ENCODE measurements around the gene HDDC3. TPM values are rescaled to one million over a fixed set of nuclear protein-coding genes. Genes with fewer than 3 reads are reported as not detected.
A peak's percentile ranks its signal among the peaks of the same experiment; 100 is the strongest.

The HDDC3 gene
- total RNA-seq, 6 experiments from 2014 or later, result 8.8 to 17.6 (median 11.5) TPM

DNA sequence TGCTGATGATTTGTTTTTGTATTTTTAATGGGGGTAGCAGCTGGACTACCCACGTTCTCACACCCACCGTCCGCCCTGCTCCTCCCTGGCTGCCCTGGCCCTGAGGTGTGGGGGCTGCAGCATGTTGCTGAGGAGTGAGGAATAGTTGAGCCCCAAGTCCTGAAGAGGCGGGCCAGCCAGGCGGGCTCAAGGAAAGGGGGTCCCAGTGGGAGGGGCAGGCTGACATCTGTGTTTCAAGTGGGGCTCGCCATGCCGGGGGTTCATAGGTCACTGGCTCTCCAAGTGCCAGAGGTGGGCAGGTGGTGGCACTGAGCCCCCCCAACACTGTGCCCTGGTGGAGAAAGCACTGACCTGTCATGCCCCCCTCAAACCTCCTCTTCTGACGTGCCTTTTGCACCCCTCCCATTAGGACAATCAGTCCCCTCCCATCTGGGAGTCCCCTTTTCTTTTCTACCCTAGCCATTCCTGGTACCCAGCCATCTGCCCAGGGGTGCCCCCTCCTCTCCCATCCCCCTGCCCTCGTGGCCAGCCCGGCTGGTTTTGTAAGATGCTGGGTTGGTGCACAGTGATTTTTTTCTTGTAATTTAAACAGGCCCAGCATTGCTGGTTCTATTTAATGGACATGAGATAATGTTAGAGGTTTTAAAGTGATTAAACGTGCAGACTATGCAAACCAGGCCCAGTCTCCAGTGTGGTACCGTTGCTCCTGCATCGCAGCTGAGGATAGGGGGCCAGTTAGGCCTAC lies 49.4 kb downstream of the HDDC3 start:
- H3K4me1 ChIP-seq, result peaks cover 0 to 56% (median 25%) of the 10 kb centered on the region in 4 donors
- DNase-seq (peak; percentile 16 to 59 (median 58)), ATAC-seq (no peak)
- H3K36me3 ChIP-seq, result peaks cover 5 to 44% (median 27%) of the 10 kb centered on the region in 4 donors
- no peak overlapping the region for H3K4me3 ChIP-seq
- intact Hi-C loops (cut with DNase I), result no loop called here
- 3% methylated on average over 6 of the region's 13 CpGs for WGBS (ENCODE audit: insufficient coverage, low coverage, low lambda C conversion rate, missing lambda C conversion rate)
- peak overlapping the region; percentile 90 to 99 (median 99) for H3K27ac ChIP-seq
- H3K27me3 ChIP-seq, result no peaks in the 10 kb centered on the region
- H3K9me3 ChIP-seq, result no peaks in the 10 kb centered on the region
- no peak for TF ChIP-seq POLR2A (IDR thresholded peaks at IDR 0.05)
- TF ChIP-seq, protein P1, sequence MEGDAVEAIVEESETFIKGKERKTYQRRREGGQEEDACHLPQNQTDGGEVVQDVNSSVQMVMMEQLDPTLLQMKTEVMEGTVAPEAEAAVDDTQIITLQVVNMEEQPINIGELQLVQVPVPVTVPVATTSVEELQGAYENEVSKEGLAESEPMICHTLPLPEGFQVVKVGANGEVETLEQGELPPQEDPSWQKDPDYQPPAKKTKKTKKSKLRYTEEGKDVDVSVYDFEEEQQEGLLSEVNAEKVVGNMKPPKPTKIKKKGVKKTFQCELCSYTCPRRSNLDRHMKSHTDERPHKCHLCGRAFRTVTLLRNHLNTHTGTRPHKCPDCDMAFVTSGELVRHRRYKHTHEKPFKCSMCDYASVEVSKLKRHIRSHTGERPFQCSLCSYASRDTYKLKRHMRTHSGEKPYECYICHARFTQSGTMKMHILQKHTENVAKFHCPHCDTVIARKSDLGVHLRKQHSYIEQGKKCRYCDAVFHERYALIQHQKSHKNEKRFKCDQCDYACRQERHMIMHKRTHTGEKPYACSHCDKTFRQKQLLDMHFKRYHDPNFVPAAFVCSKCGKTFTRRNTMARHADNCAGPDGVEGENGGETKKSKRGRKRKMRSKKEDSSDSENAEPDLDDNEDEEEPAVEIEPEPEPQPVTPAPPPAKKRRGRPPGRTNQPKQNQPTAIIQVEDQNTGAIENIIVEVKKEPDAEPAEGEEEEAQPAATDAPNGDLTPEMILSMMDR (IDR thresholded peaks at IDR 0.05), result no peak

DNA sequence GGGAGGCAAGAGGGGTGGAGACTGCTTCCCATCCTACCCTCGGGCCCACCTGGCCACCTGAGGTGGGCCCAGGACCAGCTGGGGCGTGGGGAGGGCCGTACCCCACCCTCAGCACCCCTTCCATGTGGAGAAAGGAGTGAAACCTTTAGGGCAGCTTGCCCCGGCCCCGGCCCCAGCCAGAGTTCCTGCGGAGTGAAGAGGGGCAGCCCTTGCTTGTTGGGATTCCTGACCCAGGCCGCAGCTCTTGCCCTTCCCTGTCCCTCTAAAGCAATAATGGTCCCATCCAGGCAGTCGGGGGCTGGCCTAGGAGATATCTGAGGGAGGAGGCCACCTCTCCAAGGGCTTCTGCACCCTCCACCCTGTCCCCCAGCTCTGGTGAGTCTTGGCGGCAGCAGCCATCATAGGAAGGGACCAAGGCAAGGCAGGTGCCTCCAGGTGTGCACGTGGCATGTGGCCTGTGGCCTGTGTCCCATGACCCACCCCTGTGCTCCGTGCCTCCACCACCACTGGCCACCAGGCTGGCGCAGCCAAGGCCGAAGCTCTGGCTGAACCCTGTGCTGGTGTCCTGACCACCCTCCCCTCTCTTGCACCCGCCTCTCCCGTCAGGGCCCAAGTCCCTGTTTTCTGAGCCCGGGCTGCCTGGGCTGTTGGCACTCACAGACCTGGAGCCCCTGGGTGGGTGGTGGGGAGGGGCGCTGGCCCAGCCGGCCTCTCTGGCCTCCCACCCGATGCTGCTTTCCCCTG lies 50.2 kb downstream of the HDDC3 start:
- Histone ChIP-seq H3K27me3 (no peaks in the 10 kb centered on the region), H3K9me3 (no peaks in the 10 kb centered on the region), H3K4me1 (peaks cover 0 to 56% (median 26%) of the 10 kb centered on the region in 4 donors), H3K27ac (peak overlapping the region in 2 of 3 donors; percentile 90 to 99), H3K36me3 (peaks cover 11 to 52% (median 31%) of the 10 kb centered on the region in 4 donors), H3K4me3 (no peak overlapping the region)
- intact Hi-C loops (cut with DNase I), result no loop called here
- 30% methylated on average over 4 of the region's 19 CpGs for WGBS (ENCODE audit: insufficient coverage, low coverage, low lambda C conversion rate, missing lambda C conversion rate)
- ATAC-seq (peak; percentile 16 to 65 (median 56)), DNase-seq (peak; percentile 66 to 94 (median 92))
- TF ChIP-seq POLR2A (IDR thresholded peaks at IDR 0.05), result no peak
- TF ChIP-seq, protein P1 (IDR thresholded peaks at IDR 0.05), result peak in 1 of 4 donors; percentile 13

DNA sequence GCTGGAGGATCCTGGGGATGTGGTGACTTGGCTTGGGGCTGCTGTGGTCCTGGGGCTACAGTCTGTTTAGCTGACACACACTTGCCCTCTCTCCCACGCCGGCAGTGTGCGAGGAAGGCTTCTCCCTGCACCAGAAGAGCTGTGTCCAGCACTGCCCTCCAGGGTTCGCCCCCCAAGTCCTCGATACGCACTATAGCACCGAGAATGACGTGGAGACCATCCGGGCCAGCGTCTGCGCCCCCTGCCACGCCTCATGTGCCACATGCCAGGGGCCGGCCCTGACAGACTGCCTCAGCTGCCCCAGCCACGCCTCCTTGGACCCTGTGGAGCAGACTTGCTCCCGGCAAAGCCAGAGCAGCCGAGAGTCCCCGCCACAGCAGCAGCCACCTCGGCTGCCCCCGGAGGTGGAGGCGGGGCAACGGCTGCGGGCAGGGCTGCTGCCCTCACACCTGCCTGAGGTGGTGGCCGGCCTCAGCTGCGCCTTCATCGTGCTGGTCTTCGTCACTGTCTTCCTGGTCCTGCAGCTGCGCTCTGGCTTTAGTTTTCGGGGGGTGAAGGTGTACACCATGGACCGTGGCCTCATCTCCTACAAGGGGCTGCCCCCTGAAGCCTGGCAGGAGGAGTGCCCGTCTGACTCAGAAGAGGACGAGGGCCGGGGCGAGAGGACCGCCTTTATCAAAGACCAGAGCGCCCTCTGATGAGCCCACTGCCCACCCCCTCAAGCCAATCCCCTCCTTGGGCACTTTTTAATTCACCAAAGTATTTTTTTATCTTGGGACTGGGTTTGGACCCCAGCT lies 51.0 kb downstream of the HDDC3 start:
- Histone ChIP-seq H3K4me1 (peaks cover 0 to 54% (median 27%) of the 10 kb centered on the region in 4 donors), H3K9me3 (no peaks in the 10 kb centered on the region), H3K27ac (peak overlapping the region in 2 of 3 donors; percentile 90 to 99), H3K36me3 (peaks cover 16 to 60% (median 36%) of the 10 kb centered on the region in 4 donors), H3K4me3 (no peak overlapping the region), H3K27me3 (no peaks in the 10 kb centered on the region)
- no peak for TF ChIP-seq POLR2A (IDR thresholded peaks at IDR 0.05)
- TF ChIP-seq, protein P1 (IDR thresholded peaks at IDR 0.05), result no peak
- ATAC-seq (no peak), DNase-seq (peak in 2 of 3 donors; percentile 63 to 65)
- 40% methylated on average over 2 of the region's 35 CpGs for WGBS (ENCODE audit: insufficient coverage, low coverage, low lambda C conversion rate, missing lambda C conversion rate)
- intact Hi-C loops (cut with DNase I), result no loop called here

DNA sequence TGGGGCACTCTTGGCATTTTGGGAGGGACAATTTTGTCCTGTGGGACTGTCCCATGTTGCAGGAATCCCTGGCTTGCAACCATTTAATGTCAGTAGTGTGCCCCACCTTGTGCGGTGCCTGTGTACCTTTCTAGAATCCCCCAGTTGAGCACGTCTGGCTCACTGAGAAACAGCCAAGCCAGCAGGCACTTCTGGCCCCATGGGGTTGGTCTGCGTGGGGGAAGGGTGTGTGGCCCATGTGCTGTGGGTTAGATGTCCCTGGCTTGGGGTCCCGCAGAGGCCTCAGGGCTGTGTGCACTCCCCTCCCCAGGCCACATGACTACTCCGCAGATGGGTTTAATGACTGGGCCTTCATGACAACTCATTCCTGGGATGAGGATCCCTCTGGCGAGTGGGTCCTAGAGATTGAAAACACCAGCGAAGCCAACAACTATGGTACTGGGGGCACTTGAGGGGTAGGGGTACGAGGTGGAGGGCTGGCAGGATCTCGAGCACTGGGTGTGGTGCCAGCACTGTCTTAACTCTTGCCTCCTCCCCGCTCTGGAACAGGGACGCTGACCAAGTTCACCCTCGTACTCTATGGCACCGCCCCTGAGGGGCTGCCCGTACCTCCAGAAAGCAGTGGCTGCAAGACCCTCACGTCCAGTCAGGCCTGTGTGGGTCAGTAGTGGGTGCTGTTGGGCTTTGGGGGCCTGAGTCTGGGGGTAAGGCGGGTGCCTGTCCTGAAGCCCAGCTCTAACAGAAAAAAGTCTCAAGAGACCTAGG lies 51.8 kb downstream of the HDDC3 start:
- H3K27ac ChIP-seq, result peak overlapping the region in 1 of 3 donors; percentile 13
- H3K4me3 ChIP-seq, result no peak overlapping the region
- no peaks in the 10 kb centered on the region for H3K9me3 ChIP-seq
- TF ChIP-seq POLR2A (IDR thresholded peaks at IDR 0.05), result no peak
- TF ChIP-seq, protein P1 (IDR thresholded peaks at IDR 0.05), result no peak
- DNase-seq, result peak in 1 of 3 donors; percentile 47
- no peak for ATAC-seq
- H3K4me1 ChIP-seq, result peaks cover 0 to 50% (median 23%) of the 10 kb centered on the region in 4 donors
- intact Hi-C loops (cut with DNase I), result no loop called here
- no peaks in the 10 kb centered on the region for H3K27me3 ChIP-seq
- WGBS (ENCODE audit: insufficient coverage, low coverage, low lambda C conversion rate, missing lambda C conversion rate), result 45% methylated on average over 3 of the region's 16 CpGs
- H3K36me3 ChIP-seq, result peaks cover 16 to 65% (median 40%) of the 10 kb centered on the region in 4 donors

Measured in right lobe of liver (tissue), 6 donors.